T-helper 1 cell treated with Interleukin-12 subunit alpha and Interleukin-12 subunit beta and Interleukin-4 antibody, amounts not matched to agents 30 μg/mL and 1 μg/mL, for 36 hours (primary cell): ENCODE results near the gene ARMC2.
"Not testable (repeated sequence)": the region's sequence is repeated elsewhere in the genome, so short reads cannot be mapped to it uniquely, and the experiment has no call there.

Experiments used
- H3K27ac Mint-ChIP-seq: one replicate; pipeline ENCODE4 v1.8.0; 2021; ENCODE audit warnings: mild to moderate bottlenecking, mixed read lengths
- H3K27me3 Mint-ChIP-seq: one replicate; pipeline ENCODE4 v1.8.0; 2021; ENCODE audit warnings: low read depth, mixed read lengths
- H3K36me3 Mint-ChIP-seq: one replicate; pipeline ENCODE4 v1.8.0; 2021; ENCODE audit warnings: low read depth, mixed read lengths
- H3K4me1 Mint-ChIP-seq: one replicate; pipeline ENCODE4 v1.8.0; 2021; ENCODE audit warnings: low read depth, mixed read lengths
- H3K4me3 Mint-ChIP-seq: one replicate; pipeline ENCODE4 v1.8.0; 2021; ENCODE audit warnings: mild to moderate bottlenecking, moderate library complexity, mixed read lengths
- H3K9me3 Mint-ChIP-seq: one replicate; pipeline ENCODE4 v1.8.0; 2021; ENCODE audit warnings: mixed read lengths

The ARMC2 gene

GRCh38 chr6:108897371-108897770, 49.1 kb downstream of the ARMC2 start:
- Mint-ChIP-seq H3K27me3 (peaks cover 10% of the 10 kb centered on the region), H3K27ac (no peak overlapping the region), H3K9me3 (no peaks in the 10 kb centered on the region), H3K4me1 (peaks cover 40% of the 10 kb centered on the region), H3K4me3 (no peak overlapping the region), H3K36me3 (peaks cover 9% of the 10 kb centered on the region)

GRCh38 chr6:108902382-108902792, 54.2 kb downstream of the ARMC2 start:
- Mint-ChIP-seq H3K4me3 (no peak overlapping the region), H3K27me3 (peaks cover 23% of the 10 kb centered on the region), H3K4me1 (peaks cover 30% of the 10 kb centered on the region), H3K9me3 (no peaks in the 10 kb centered on the region), H3K36me3 (peaks cover 7% of the 10 kb centered on the region), H3K27ac (peak overlapping the region; percentile 12)

- Mint-ChIP-seq H3K9me3 (no peaks in the 10 kb centered on the region), H3K27ac (no peak overlapping the region), H3K4me3 (no peak overlapping the region)
Measured at GRCh38 chr6:108903796-108904195, 55.6 kb downstream of the ARMC2 start.

GRCh38 chr6:108904741-108905140, 56.5 kb downstream of the ARMC2 start:
- Mint-ChIP-seq H3K9me3 (no peaks in the 10 kb centered on the region), H3K27me3 (peaks cover 25% of the 10 kb centered on the region), H3K27ac (no peak overlapping the region), H3K4me1 (peaks cover 27% of the 10 kb centered on the region), H3K36me3 (peaks cover 6% of the 10 kb centered on the region), H3K4me3 (no peak overlapping the region)

More at GRCh38 chr6:108903796-108904195, 55.6 kb downstream of the ARMC2 start:
- peaks cover 27% of the 10 kb centered on the region for H3K4me1 Mint-ChIP-seq
- peaks cover 24% of the 10 kb centered on the region for H3K27me3 Mint-ChIP-seq
- H3K36me3 Mint-ChIP-seq, result peaks cover 6% of the 10 kb centered on the region

- H3K27ac Mint-ChIP-seq, result no peak overlapping the region
- peaks cover 3% of the 10 kb centered on the region for H3K4me1 Mint-ChIP-seq
- peaks cover 52% of the 10 kb centered on the region for H3K27me3 Mint-ChIP-seq
Measured at GRCh38 chr6:108914235-108915022, 66.2 kb downstream of the ARMC2 start.

GRCh38 chr6:108915258-108915657, 67.0 kb downstream of the ARMC2 start:
- Mint-ChIP-seq H3K27me3 (peaks cover 54% of the 10 kb centered on the region), H3K27ac (no peak overlapping the region), H3K9me3 (no peaks in the 10 kb centered on the region)

More at GRCh38 chr6:108914235-108915022, 66.2 kb downstream of the ARMC2 start:
- no peak overlapping the region for H3K4me3 Mint-ChIP-seq
- peaks cover 2% of the 10 kb centered on the region for H3K36me3 Mint-ChIP-seq
- H3K9me3 Mint-ChIP-seq, result no peaks in the 10 kb centered on the region

GRCh38 chr6:108916026-108916686, 67.9 kb downstream of the ARMC2 start:
- no peak overlapping the region for H3K27ac Mint-ChIP-seq

More at GRCh38 chr6:108915258-108915657, 67.0 kb downstream of the ARMC2 start:
- Mint-ChIP-seq H3K36me3 (peaks cover 2% of the 10 kb centered on the region), H3K4me3 (no peak overlapping the region), H3K4me1 (peaks cover 5% of the 10 kb centered on the region)

GRCh38 chr6:108920751-108921150, 72.5 kb downstream of the ARMC2 start:
- peaks cover 17% of the 10 kb centered on the region for H3K36me3 Mint-ChIP-seq
- peaks cover 24% of the 10 kb centered on the region for H3K4me1 Mint-ChIP-seq
- peak overlapping the region; percentile 26 for H3K27ac Mint-ChIP-seq
- peaks cover 47% of the 10 kb centered on the region for H3K27me3 Mint-ChIP-seq
- no peak overlapping the region for H3K4me3 Mint-ChIP-seq
- H3K9me3 Mint-ChIP-seq, result peaks cover 13% of the 10 kb centered on the region

More at GRCh38 chr6:108916026-108916686, 67.9 kb downstream of the ARMC2 start:
- Mint-ChIP-seq H3K4me1 (peaks cover 12% of the 10 kb centered on the region), H3K9me3 (no peaks in the 10 kb centered on the region), H3K4me3 (no peak overlapping the region), H3K27me3 (peaks cover 54% of the 10 kb centered on the region), H3K36me3 (peaks cover 2% of the 10 kb centered on the region)

GRCh38 chr6:108921547-108922361, 73.5 kb downstream of the ARMC2 start:
- peaks cover 24% of the 10 kb centered on the region for H3K4me1 Mint-ChIP-seq
- no peak overlapping the region for H3K27ac Mint-ChIP-seq
- H3K27me3 Mint-ChIP-seq, result peaks cover 54% of the 10 kb centered on the region
- peaks cover 13% of the 10 kb centered on the region for H3K9me3 Mint-ChIP-seq
- H3K4me3 Mint-ChIP-seq, result peak overlapping the region; percentile 13
- H3K36me3 Mint-ChIP-seq, result peaks cover 17% of the 10 kb centered on the region

- Mint-ChIP-seq H3K27ac (no peak overlapping the region), H3K27me3 (peaks cover 50% of the 10 kb centered on the region), H3K4me3 (no peak overlapping the region), H3K36me3 (peaks cover 15% of the 10 kb centered on the region), H3K9me3 (peaks cover 13% of the 10 kb centered on the region), H3K4me1 (peaks cover 24% of the 10 kb centered on the region)
Measured at GRCh38 chr6:108922499-108922898, 74.3 kb downstream of the ARMC2 start.

GRCh38 chr6:108927927-108928326, 79.7 kb downstream of the ARMC2 start:
- Mint-ChIP-seq H3K9me3 (peaks cover 13% of the 10 kb centered on the region), H3K4me1 (peaks cover 9% of the 10 kb centered on the region), H3K27me3 (peaks cover 60% of the 10 kb centered on the region), H3K27ac (no peak overlapping the region), H3K36me3 (peaks cover 15% of the 10 kb centered on the region), H3K4me3 (no peak overlapping the region)

GRCh38 chr6:108928650-108929049, 80.4 kb downstream of the ARMC2 start:
- Mint-ChIP-seq H3K27me3 (peaks cover 67% of the 10 kb centered on the region), H3K36me3 (peaks cover 15% of the 10 kb centered on the region), H3K4me1 (peaks cover 11% of the 10 kb centered on the region), H3K4me3 (no peak overlapping the region), H3K9me3 (peaks cover 13% of the 10 kb centered on the region), H3K27ac (no peak overlapping the region)

GRCh38 chr6:108931090-108931489, 82.9 kb downstream of the ARMC2 start:
- H3K9me3 Mint-ChIP-seq, H3K4me1 Mint-ChIP-seq, H3K36me3 Mint-ChIP-seq, H3K4me3 Mint-ChIP-seq, H3K27ac Mint-ChIP-seq: not testable (repeated sequence)
- peaks cover 69% of the 10 kb centered on the region for H3K27me3 Mint-ChIP-seq

GRCh38 chr6:108937170-108937569, 88.9 kb downstream of the ARMC2 start:
- Mint-ChIP-seq H3K4me3 (no peak overlapping the region), H3K36me3 (peaks cover 9% of the 10 kb centered on the region), H3K9me3 (peaks cover 10% of the 10 kb centered on the region), H3K27ac (no peak overlapping the region), H3K4me1 (peaks cover 13% of the 10 kb centered on the region), H3K27me3 (peaks cover 33% of the 10 kb centered on the region)
